Choroid plexus epithelial cell (primary cell): ENCODE results near the gene ZNF652.
A peak's percentile ranks its signal among the peaks of the same experiment; 100 is the strongest.
"Not testable (repeated sequence)": the region's sequence is repeated elsewhere in the genome, so short reads cannot be mapped to it uniquely, and the experiment has no call there.

Experiments used
- DNase-seq: peaks from one replicate; pipeline ENCODE4 v3.0.0-alpha.2; 2010; ENCODE audit warnings: low read depth
- H3K4me3 ChIP-seq: 2 replicates; pipeline ENCODE4 v1.5.1; 2011; ENCODE audit warnings: low read depth, mild to moderate bottlenecking, control low read depth, low read length, moderate library complexity
- CTCF ChIP-seq: conservative IDR thresholded peaks from 2 replicates; pipeline ENCODE4 v1.5.1; 2011; ENCODE audit warnings: low read depth, mild to moderate bottlenecking, control low read depth, inconsistent platforms, low read length, moderate library complexity

Gene ZNF652

GRCh38 chr17:49365667-49366066 is 3.6 kb upstream of the ZNF652 start:
- no peak for TF ChIP-seq CTCF
- no peak overlapping the region for H3K4me3 ChIP-seq
- peak; percentile 27 for DNase-seq

- DNase-seq, H3K4me3 ChIP-seq: not testable (repeated sequence)
Observed at GRCh38 chr17:49365126-49365525, 3.1 kb upstream of the ZNF652 start.

- TF ChIP-seq CTCF = no peak
- DNase-seq = no peak
- H3K4me3 ChIP-seq = no peak overlapping the region
Observed at GRCh38 chr17:49364119-49364518, 2.1 kb upstream of the ZNF652 start.

GRCh38 chr17:49363251-49363650 is 1.2 kb upstream of the ZNF652 start:
- no peak for DNase-seq
- H3K4me3 ChIP-seq = no peak overlapping the region
- TF ChIP-seq CTCF = no peak

- peak overlapping the region; percentile 92 for H3K4me3 ChIP-seq
- no peak for DNase-seq
- no peak for TF ChIP-seq CTCF
Observed at GRCh38 chr17:49362723-49363117, 670 bp upstream of the ZNF652 start.

GRCh38 chr17:49361129-49361901 is 735 bp downstream of the ZNF652 start:
- peak overlapping the region; percentile 92 for H3K4me3 ChIP-seq
- no peak for TF ChIP-seq CTCF
- DNase-seq = peak; percentile 26

GRCh38 chr17:49360796-49361128 is 1.3 kb downstream of the ZNF652 start:
- no peak for DNase-seq
- H3K4me3 ChIP-seq = peak overlapping the region; percentile 92
- TF ChIP-seq CTCF = no peak
